ENCODE measurements around the gene NFATC4.
"Not testable (repeated sequence)": the region's sequence is repeated elsewhere in the genome, so short reads cannot be mapped to it uniquely, and the experiment has no call there.

Gene NFATC4

GRCh38 chr14:24367514-24368211 is at the start of gene NFATC4:
Gene NFATC4, plus strand, starts transcription at chr14:24368184. Its CDS starts 157 bp downstream, at chr14:24368341.
- peak; percentile 77 for DNase-seq

GRCh38 chr14:24321212-24321975 is 46.6 kb upstream of the NFATC4 start:
- no peak for DNase-seq

GRCh38 chr14:24322672-24323071 is 45.3 kb upstream of the NFATC4 start:
- DNase-seq = no peak

- DNase-seq = no peak
Observed at GRCh38 chr14:24323341-24323740, 44.6 kb upstream of the NFATC4 start.

GRCh38 chr14:24324024-24324423 is 44.0 kb upstream of the NFATC4 start:
- DNase-seq = no peak

- DNase-seq = no peak
Observed at GRCh38 chr14:24325041-24325530, 42.9 kb upstream of the NFATC4 start.

GRCh38 chr14:24325963-24326362 is 42.0 kb upstream of the NFATC4 start:
- DNase-seq = no peak

GRCh38 chr14:24327303-24327702 is 40.7 kb upstream of the NFATC4 start:
- no peak for DNase-seq

GRCh38 chr14:24327914-24328313 is 40.1 kb upstream of the NFATC4 start:
- DNase-seq = not testable (repeated sequence)

GRCh38 chr14:24329073-24329663 is 38.8 kb upstream of the NFATC4 start:
- no peak for DNase-seq

- DNase-seq = no peak
Observed at GRCh38 chr14:24329736-24330135, 38.2 kb upstream of the NFATC4 start.

GRCh38 chr14:24330973-24331674 is 36.9 kb upstream of the NFATC4 start:
- no peak for DNase-seq

GRCh38 chr14:24331731-24332267 is 36.2 kb upstream of the NFATC4 start:
- DNase-seq = no peak

- peak; percentile 32 for DNase-seq
Observed at GRCh38 chr14:24332268-24332993, 35.6 kb upstream of the NFATC4 start.

GRCh38 chr14:24334431-24335291 is 33.3 kb upstream of the NFATC4 start, which contains the start of gene ADCY4:
Gene ADCY4, minus strand, starts transcription at chr14:24335071. Its CDS starts 419 bp downstream, at chr14:24334652.
- peak; percentile 8 for DNase-seq

- no peak for DNase-seq
Observed at GRCh38 chr14:24335461-24336171, 32.4 kb upstream of the NFATC4 start.

- no peak for DNase-seq
Observed at GRCh38 chr14:24337144-24337823, 30.7 kb upstream of the NFATC4 start.

GRCh38 chr14:24337824-24338175 is 30.2 kb upstream of the NFATC4 start:
- DNase-seq = no peak

GRCh38 chr14:24338843-24339242 is 29.1 kb upstream of the NFATC4 start:
- no peak for DNase-seq
